HepG2 (cell line): ENCODE results near the gene C17orf75. TPM values are rescaled to one million over a fixed set of nuclear protein-coding genes. Genes with fewer than 3 reads are reported as not detected.

ENCODE experiments used
- ARID4A ChIP-seq: sonication (generic); formaldehyde crosslinking; IDR thresholded peaks from 2 replicates; pipeline ENCODE4 v1.5.0; 2020; ENCODE audit warnings: mild to moderate bottlenecking, missing genetic modification reagents, borderline replicate concordance
- GMEB2 ChIP-seq: IDR thresholded peaks from 2 replicates; pipeline ENCODE4 v1.6.1; 2016; ENCODE audit warnings: missing biosample characterization, missing genetic modification reagents, low read depth
- KIAA2018 ChIP-seq: sonication (generic); formaldehyde crosslinking; IDR thresholded peaks from 2 replicates; pipeline ENCODE4 v1.5.0; 2020; ENCODE audit warnings: mild to moderate bottlenecking, missing genetic modification reagents, borderline replicate concordance
- MAZ ChIP-seq, 2 experiments: sonication (generic) in 1 of 2; formaldehyde crosslinking in 1 of 2; IDR thresholded peaks; 2 replicates each; pipeline versions ENCODE4 v1.5.0 to v1.6.1; 2012 to 2020; ENCODE audit warnings: low read depth in 2 of 2, mild to moderate bottlenecking in 2 of 2, borderline replicate concordance in 1 of 2, improper control_type of control experiment in 1 of 2, low read length in 1 of 2, missing genetic modification reagents in 1 of 2, moderate library complexity in 1 of 2
- PBX3 ChIP-seq: sonication (generic); formaldehyde crosslinking; IDR thresholded peaks from 2 replicates; pipeline ENCODE4 v1.8.1; 2023; ENCODE audit warnings: missing genetic modification reagents, inconsistent platforms, borderline replicate concordance
- PITX1 ChIP-seq: sonication (generic); formaldehyde crosslinking; IDR thresholded peaks from 2 replicates; pipeline ENCODE4 v1.5.1; 2020; ENCODE audit warnings: mild to moderate bottlenecking, missing genetic modification reagents
- ZNF83 ChIP-seq: sonication (generic); formaldehyde crosslinking; IDR thresholded peaks from 2 replicates; pipeline ENCODE4 v1.4.0; 2020; ENCODE audit warnings: missing genetic modification reagents, mild to moderate bottlenecking, borderline replicate concordance
- ZZZ3 ChIP-seq: sonication (generic); formaldehyde crosslinking; IDR thresholded peaks from 2 replicates; pipeline ENCODE4 v1.4.0; 2020; ENCODE audit warnings: missing genetic modification reagents, mild to moderate bottlenecking, borderline replicate concordance
- polyA plus RNA-seq, 8 experiments: library from polyadenylated mRNA; depleted of rRNA in 3 of 8; stranded (reverse) in 7 of 8; unstranded in 1 of 8; fragments of >200 nt; fragmentation: Illumina TruSeq in 4 of 8; extraction: Trizol in 4 of 8; gene quantifications; 2 replicates each; pipeline versions ENCODE4 v1.2.1 to v1.2.3, GENCODE V29; 2011 to 2016; ENCODE audit warnings: low read depth in 4 of 8, missing spikeins in 1 of 8, mixed read lengths in 1 of 8; ENCODE audit not compliant: insufficient read depth in 1 of 8
- total RNA-seq, 5 experiments: library from RNA; depleted of rRNA; stranded (reverse); fragments of >200 nt; fragmentation: Illumina TruSeq; extraction: Trizol; gene quantifications; 2 replicates each; pipeline ENCODE4 v1.2.3, GENCODE V29; 2016; ENCODE audit warnings: low read depth in 1 of 5

Gene C17orf75
- total and polyA plus RNA-seq, 2 of the 13 experiments (the other 11 are each of a cell fraction or from before 2014, with no cell fraction given): 16.2 to 33.0 TPM

- TF ChIP-seq ZZZ3 (CRISPR knock-in tag): no peak
- peak; percentile 48; the same call in 1 of the 2 replicates for TF ChIP-seq ARID4A
- no peak for TF ChIP-seq GMEB2 (CRISPR knock-in tag)
- TF ChIP-seq KIAA2018 (CRISPR knock-in tag): no peak
- peak; percentile 31; the same call in 1 of the 2 replicates for TF ChIP-seq ZNF83 (CRISPR knock-in tag)
- TF ChIP-seq PITX1 (CRISPR knock-in tag): peak; percentile 81
- TF ChIP-seq PBX3 (CRISPR knock-in tag): no peak
- TF ChIP-seq MAZ (IDR thresholded peaks at IDR 0.05; ENCODE audit: borderline replicate concordance, low read depth, low read length): no peak
- no peak for TF ChIP-seq MAZ (CRISPR knock-in tag; IDR thresholded peaks at IDR 0.05; ENCODE audit: low read depth)
Observed at GRCh38 chr17:32302860-32303649, 38.9 kb downstream of the C17orf75 start (continued).
